Measurements from ENCODE around the gene GNL3L.
"Not testable (repeated sequence)": the region's sequence is repeated elsewhere in the genome, so short reads cannot be mapped to it uniquely, and the experiment has no call there.

GRCh38 chrX:54489819-54490218, 40.2 kb upstream of the GNL3L start:
- TF ChIP-seq, protein P1, sequence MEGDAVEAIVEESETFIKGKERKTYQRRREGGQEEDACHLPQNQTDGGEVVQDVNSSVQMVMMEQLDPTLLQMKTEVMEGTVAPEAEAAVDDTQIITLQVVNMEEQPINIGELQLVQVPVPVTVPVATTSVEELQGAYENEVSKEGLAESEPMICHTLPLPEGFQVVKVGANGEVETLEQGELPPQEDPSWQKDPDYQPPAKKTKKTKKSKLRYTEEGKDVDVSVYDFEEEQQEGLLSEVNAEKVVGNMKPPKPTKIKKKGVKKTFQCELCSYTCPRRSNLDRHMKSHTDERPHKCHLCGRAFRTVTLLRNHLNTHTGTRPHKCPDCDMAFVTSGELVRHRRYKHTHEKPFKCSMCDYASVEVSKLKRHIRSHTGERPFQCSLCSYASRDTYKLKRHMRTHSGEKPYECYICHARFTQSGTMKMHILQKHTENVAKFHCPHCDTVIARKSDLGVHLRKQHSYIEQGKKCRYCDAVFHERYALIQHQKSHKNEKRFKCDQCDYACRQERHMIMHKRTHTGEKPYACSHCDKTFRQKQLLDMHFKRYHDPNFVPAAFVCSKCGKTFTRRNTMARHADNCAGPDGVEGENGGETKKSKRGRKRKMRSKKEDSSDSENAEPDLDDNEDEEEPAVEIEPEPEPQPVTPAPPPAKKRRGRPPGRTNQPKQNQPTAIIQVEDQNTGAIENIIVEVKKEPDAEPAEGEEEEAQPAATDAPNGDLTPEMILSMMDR (IDR thresholded peaks at IDR 0.05) = not testable (repeated sequence)
- not testable (repeated sequence) for TF ChIP-seq POLR2A (IDR thresholded peaks at IDR 0.05)

Data from uterus (tissue), 2 donors.